K562 (cell line): Measurements from ENCODE around the gene ENPP6. TPM values are rescaled to one million over a fixed set of nuclear protein-coding genes. Genes with fewer than 3 reads are reported as not detected.

ENCODE experiments used
- CBX1 ChIP-seq: sonication (generic); IDR thresholded peaks from 2 replicates; pipeline ENCODE4 v1.6.1; 2016; ENCODE audit warnings: antibody characterized with exemption, low read depth, mild to moderate bottlenecking
- CREM ChIP-seq: IDR thresholded peaks from 2 replicates; pipeline ENCODE4 v1.6.1; 2014; ENCODE audit warnings: antibody characterized with exemption, low read depth
- GABPB1 ChIP-seq: sonication (generic); formaldehyde crosslinking; IDR thresholded peaks from 2 replicates; pipeline ENCODE4 v1.8.0; 2022; ENCODE audit warnings: mild to moderate bottlenecking, missing genetic modification reagents
- HES1 ChIP-seq: fragments of 450-650 bp; IDR thresholded peaks from 2 replicates; pipeline ENCODE4 v1.6.1; 2016; ENCODE audit warnings: low read depth, mild to moderate bottlenecking, moderate library complexity
- MAZ ChIP-seq, 2 experiments: fragments of 450-650 bp in 1 of 2; sonication (generic) in 1 of 2; formaldehyde crosslinking; IDR thresholded peaks in 1 of 2; conservative IDR thresholded peaks in 1 of 2; 2 replicates each; pipeline versions ENCODE4 v1.4.0 to v1.5.0; 2020; ENCODE audit warnings: mild to moderate bottlenecking in 1 of 2, missing genetic modification reagents in 1 of 2
- NKRF ChIP-seq: fragments of 450-650 bp; IDR thresholded peaks from 2 replicates; pipeline ENCODE4 v1.6.1; 2016; ENCODE audit warnings: borderline replicate concordance
- RB1 ChIP-seq: fragments of 450-650 bp; IDR thresholded peaks from 2 replicates; pipeline ENCODE4 v1.6.1; 2017; ENCODE audit warnings: low read depth, mild to moderate bottlenecking
- REST ChIP-seq, 2 experiments: fragments of 450-650 bp; formaldehyde crosslinking in 1 of 2; IDR thresholded peaks; 2 replicates each; pipeline versions ENCODE4 v1.4.0 to v1.6.1; 2014 to 2020; ENCODE audit warnings: mild to moderate bottlenecking in 2 of 2, borderline replicate concordance in 1 of 2, low read depth in 1 of 2
- TARDBP ChIP-seq: fragments of 450-650 bp; IDR thresholded peaks from 2 replicates; pipeline ENCODE4 v1.6.1; 2016
- TFAP4 ChIP-seq: sonication (generic); formaldehyde crosslinking; IDR thresholded peaks from 2 replicates; pipeline ENCODE4 v1.8.0; 2022; ENCODE audit warnings: missing genetic modification reagents, mild to moderate bottlenecking, moderate library complexity, borderline replicate concordance
- UBTF ChIP-seq, 2 experiments: IDR thresholded peaks; 2 replicates each; pipeline ENCODE4 v1.6.1; 2012; ENCODE audit warnings: improper control_type of control experiment in 2 of 2, low read depth in 2 of 2, low read length in 2 of 2, borderline replicate concordance in 1 of 2
- polyA plus RNA-seq, 8 experiments: library from polyadenylated mRNA; depleted of rRNA in 4 of 8; stranded (reverse) in 5 of 8; unstranded in 3 of 8; fragments of >200 nt; fragmentation: Nextera tagmentation in 2 of 8; fragmentation: Illumina TruSeq in 1 of 8; extraction: Ambion mirVana in 2 of 8; extraction: Trizol in 1 of 8; gene quantifications; 2 replicates each; pipeline versions ENCODE4 v1.2.1 to v1.2.3, GENCODE V29; 2011 to 2014; ENCODE audit warnings: inconsistent platforms in 1 of 8, missing spikeins in 1 of 8
- total RNA-seq, 7 experiments: library from RNA; depleted of rRNA in 6 of 7; stranded (reverse); fragments of >200 nt in 6 of 7; fragmentation: Illumina TruSeq in 2 of 7; extraction: Trizol in 2 of 7; gene quantifications; 2 replicates each; pipeline versions ENCODE4 v1.2.1 to v1.2.3, GENCODE V29; 2011 to 2021; ENCODE audit warnings: low replicate concordance in 1 of 7

Gene ENPP6
- total and polyA plus RNA-seq, 9 of the 15 experiments (the other 6 are each of a cell fraction or from before 2014, with no cell fraction given), result 0.29 TPM; not detected in 8

GRCh38 chr4:184168406-184169019 is 49.2 kb downstream of the ENPP6 start (continued):
- peak; percentile 28; the same call in 1 of the 2 replicates for TF ChIP-seq TFAP4
- TF ChIP-seq RB1, result peak; percentile 65; the same call in 1 of the 2 replicates
- TF ChIP-seq HES1, result no peak
- TF ChIP-seq UBTF (IDR thresholded peaks at IDR 0.05; ENCODE audit: borderline replicate concordance in 1 of 2, low read depth in 2 of 2, low read length in 2 of 2), result 0 out of 4 replicates have a peak, but pooled peaks of 1 of the 2 experiments have one; percentile 56
- TF ChIP-seq TARDBP, result no peak
- peak; percentile 21; the same call in 1 of the 2 replicates for TF ChIP-seq GABPB1
- TF ChIP-seq CREM, result peak; percentile 18; the same call in 1 of the 2 replicates
- TF ChIP-seq CBX1, result 0 out of 2 replicates have a peak, but pooled peaks have one; percentile 50
- peak; percentile 71 for TF ChIP-seq REST (IDR thresholded peaks at IDR 0.05; ENCODE audit: borderline replicate concordance)
- TF ChIP-seq REST (CRISPR knock-in tag; IDR thresholded peaks at IDR 0.05; ENCODE audit: low read depth), result no peak
- 0 out of 4 replicates have a peak, but pooled peaks of 1 of the 2 experiments have one; percentile 28 for TF ChIP-seq MAZ (CRISPR knock-in tag; conservative IDR thresholded peaks at IDR 0.05 in 1 of 2, IDR thresholded peaks at IDR 0.05 in 1 of 2)
- TF ChIP-seq NKRF, result no peak
